B cell (primary cell): Measurements from ENCODE around the gene FAM3A. TPM values are rescaled to one million over a fixed set of nuclear protein-coding genes. Genes with fewer than 3 reads are reported as not detected.

ENCODE experiments used
- ATAC-seq: fragments of 200-7000 bp; cut with Tn5 transposase; one replicate; pipeline ENCODE4 v1.10.0; 2021; ENCODE audit warnings: low read depth, mild to moderate bottlenecking, moderate number of reproducible peaks, moderate library complexity
- CTCF ChIA-PET: fragments of 350-600 bp; sonication (Branson Sonifier 250); formaldehyde crosslinking; loops from one replicate; lab custom pipeline; 2021; ENCODE audit warnings: antibody characterized with exemption, inconsistent platforms; lab: Charles Lee
- POLR2A ChIA-PET: fragments of 350-600 bp; sonication (Branson Sonifier 250); formaldehyde crosslinking; loops from one replicate; lab custom pipeline; 2021; ENCODE audit warnings: antibody characterized with exemption; lab: Charles Lee
- DNase-seq: peaks from one replicate; pipeline ENCODE4 v3.0.0; 2013
- H2AFZ ChIP-seq: 2 replicates; pipeline ENCODE4 v1.6.1; 2012; ENCODE audit warnings: mild to moderate bottlenecking, low read depth, low read length; ENCODE audit not compliant: insufficient read depth, poor library complexity, severe bottlenecking
- H3K27ac ChIP-seq, 2 donors: 1 replicate in 1 of 2; 2 replicates in 1 of 2; pipeline ENCODE4 v1.5.1; 2012 to 2013; ENCODE audit warnings: low read length in 2 of 2, mild to moderate bottlenecking in 2 of 2, moderate library complexity in 1 of 2
- H3K27me3 ChIP-seq, 4 experiments: fragments of 200-600 bp in 1 of 4; sonication (generic) in 1 of 4; replicated peaks in 1 of 4; 1 replicate in 2 of 4; 2 replicates in 2 of 4; pipeline versions ENCODE4 v1.6.1 to v1.7.0; 2013 to 2016; ENCODE audit warnings: low read length in 3 of 4, mild to moderate bottlenecking in 2 of 4, mixed read lengths in 1 of 4, moderate library complexity in 1 of 4; ENCODE audit not compliant: insufficient read depth in 4 of 4, control insufficient read depth in 3 of 4; ENCODE audit errors: control extremely low read depth in 1 of 4
- H3K36me3 ChIP-seq, 2 experiments: replicated peaks in 1 of 2; 1 replicate in 1 of 2; 2 replicates in 1 of 2; pipeline versions ENCODE4 v1.6.1 to v1.7.1; 2013; ENCODE audit warnings: low read length in 1 of 2; ENCODE audit not compliant: insufficient read depth in 2 of 2, control insufficient read depth in 1 of 2; ENCODE audit errors: control extremely low read depth in 1 of 2, extremely low read depth in 1 of 2
- H3K4me1 ChIP-seq, 2 donors: fragments of 200-600 bp in 1 of 2; sonication (generic) in 1 of 2; 1 replicate in 1 of 2; 2 replicates in 1 of 2; pipeline versions ENCODE4 v1.5.1 to v1.6.1; 2013 to 2017; ENCODE audit warnings: low read length in 2 of 2; ENCODE audit not compliant: control insufficient read depth in 2 of 2, insufficient read depth in 2 of 2
- H3K4me2 ChIP-seq: replicated peaks from 2 replicates; pipeline ENCODE3; 2012; ENCODE audit warnings: mild to moderate bottlenecking, low read depth, low read length; ENCODE audit not compliant: poor library complexity, severe bottlenecking
- H3K4me3 ChIP-seq, 5 experiments: fragments of 200-600 bp in 1 of 5; sonication (generic) in 1 of 5; 1 replicate in 3 of 5; 2 replicates in 2 of 5; pipeline versions ENCODE4 v1.5.1 to v1.7.0; 2011 to 2016; ENCODE audit warnings: low read length in 4 of 5, mild to moderate bottlenecking in 4 of 5, low read depth in 2 of 5, control low read depth in 1 of 5, moderate library complexity in 1 of 5; ENCODE audit not compliant: insufficient read depth in 1 of 5; ENCODE audit errors: control extremely low read depth in 1 of 5, extremely low read depth in 1 of 5
- H3K79me2 ChIP-seq: fragments of 200-600 bp; sonication (generic); one replicate; pipeline ENCODE4 v1.6.0; 2016; ENCODE audit warnings: low read length; ENCODE audit not compliant: control insufficient read depth, insufficient read depth
- H3K9ac ChIP-seq: fragments of 200-600 bp; sonication (generic); 2 replicates; pipeline ENCODE4 v1.6.1; 2017; ENCODE audit warnings: mild to moderate bottlenecking, low read length, moderate library complexity
- H3K9me3 ChIP-seq, 3 donors: one replicate each; pipeline versions ENCODE4 v1.6.1 to v1.7.1; 2013; ENCODE audit warnings: low read length in 2 of 3; ENCODE audit not compliant: control insufficient read depth in 2 of 3, insufficient read depth in 1 of 3; ENCODE audit errors: control extremely low read depth in 1 of 3
- H4K20me1 ChIP-seq: 2 replicates; pipeline ENCODE4 v1.6.0; 2012; ENCODE audit warnings: mild to moderate bottlenecking, low read length; ENCODE audit not compliant: insufficient read depth, control insufficient read depth, poor library complexity, severe bottlenecking
- H3K27ac Mint-ChIP-seq: one replicate; pipeline ENCODE4 v1.8.0; 2021; ENCODE audit warnings: mixed read lengths
- H3K27me3 Mint-ChIP-seq: one replicate; pipeline ENCODE4 v1.8.0; 2021; ENCODE audit warnings: mixed read lengths
- H3K4me1 Mint-ChIP-seq: one replicate; pipeline ENCODE4 v1.8.0; 2021; ENCODE audit warnings: mixed read lengths
- H3K4me3 Mint-ChIP-seq: one replicate; pipeline ENCODE4 v1.8.0; 2021; ENCODE audit warnings: mixed read lengths
- H3K9me3 Mint-ChIP-seq: one replicate; pipeline ENCODE4 v1.8.0; 2022; ENCODE audit warnings: mixed read lengths; ENCODE audit not compliant: insufficient read depth
- EZH2 ChIP-seq: IDR thresholded peaks from 2 replicates; pipeline ENCODE4 v1.6.1; 2012; ENCODE audit warnings: borderline replicate concordance, low read depth, mild to moderate bottlenecking, moderate library complexity, low read length; ENCODE audit not compliant: insufficient read depth, poor library complexity, severe bottlenecking
- WGBS: methylation state at CpG from one replicate; pipeline ENCODE4 v1.1.5; 2013; ENCODE audit warnings: missing lambda C conversion rate; ENCODE audit not compliant: insufficient coverage; 5-methylcytosine and 5-hydroxymethylcytosine counted together
- intact Hi-C: fragments of 100-400 bp; cut with micrococcal nuclease; formaldehyde crosslinking; loops from one replicate; pipeline ENCODE4 v1.10.0; 2022
- polyA plus RNA-seq: library from polyadenylated mRNA; depleted of rRNA; stranded (reverse); fragments of >200 nt; gene quantifications from 2 replicates; pipeline ENCODE4 v1.2.3, GENCODE V29; 2012
- total RNA-seq, 2 donors: library from RNA; stranded (reverse); fragments of 120-200 nt in 1 of 2; gene quantifications; 1 replicate in 1 of 2; 2 replicates in 1 of 2; pipeline versions ENCODE4 v1.2.3 to v1.2.4, GENCODE V29; 2013 to 2022
- TF ChIP-seq, protein P1 (sequence below): fragments of 200-600 bp; IDR thresholded peaks from one replicate; pipeline ENCODE4 v1.8.0; 2022; ENCODE audit warnings: antibody characterized with exemption, mild to moderate bottlenecking

Gene FAM3A
- total and polyA plus RNA-seq, 2 donors (not counting 1 experiment from before 2014, with no cell fraction given) = 39.6 to 59.4 TPM

DNA sequence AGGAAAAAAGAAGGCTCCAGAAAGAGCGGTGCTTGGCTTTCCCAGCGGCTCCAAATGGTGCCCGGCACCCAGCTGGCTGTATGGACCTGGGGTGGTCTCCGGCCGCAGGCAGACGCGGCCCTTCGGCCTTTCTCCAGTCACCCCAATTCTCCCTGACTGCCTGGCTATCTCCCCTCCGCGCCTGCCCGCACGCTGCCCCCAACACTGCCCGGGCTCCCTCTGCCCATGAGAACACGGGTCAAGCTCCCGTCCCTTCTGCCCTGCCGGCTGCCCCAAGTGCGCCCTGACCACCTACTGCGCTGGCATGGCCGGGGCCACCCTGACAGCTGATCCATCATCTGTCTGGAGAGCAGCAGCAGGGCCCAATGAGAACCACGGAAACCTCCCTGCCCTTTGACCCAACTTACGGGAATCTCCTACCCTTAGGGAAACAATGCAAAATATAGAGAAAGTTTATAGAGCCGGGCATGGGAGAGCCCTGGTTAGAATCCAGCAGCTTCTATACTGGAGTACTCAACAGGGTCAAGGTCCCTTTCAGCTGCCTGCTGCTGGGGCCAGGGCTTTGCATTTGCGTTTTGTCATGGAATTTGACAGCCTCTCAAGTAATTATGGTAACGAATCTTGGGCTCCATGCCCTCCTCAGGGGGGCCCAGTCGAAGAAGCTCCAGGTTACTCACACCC, 1.2 kb upstream of the FAM3A start:
- Mint-ChIP-seq H3K27me3 (no peaks in the 10 kb centered on the region), H3K4me1 (peaks cover 17% of the 10 kb centered on the region), H3K4me3 (no peak overlapping the region), H3K9me3 (no peaks in the 10 kb centered on the region), H3K27ac (peak overlapping the region; percentile 15)
- Histone ChIP-seq H3K27me3 (no peaks in the 10 kb centered on the region), H3K27ac (no peak overlapping the region), H3K9ac (no peak overlapping the region), H4K20me1 (no peaks in the 10 kb centered on the region), H3K4me2 (peak overlapping the region; percentile 80), H3K4me1 (peaks cover 4 to 16% of the 10 kb centered on the region in 2 donors), H3K36me3 (no peaks in the 10 kb centered on the region), H2AFZ (no peak overlapping the region), H3K9me3 (no peaks in the 10 kb centered on the region), H3K4me3 (peak overlapping the region in 1 of 5 experiments; percentile 61), H3K79me2 (peaks cover 6% of the 10 kb centered on the region)
- CTCF ChIA-PET = interaction anchor here (0.8 to 1.5 kb wide), 5 partner anchors 10 to 417 kb away, joined by 3 to 9 read pairs (median 5); partner anchors contain the start of genes RPL10 and SLC10A3
- TF ChIP-seq EZH2 = no peak
- TF ChIP-seq, protein P1, sequence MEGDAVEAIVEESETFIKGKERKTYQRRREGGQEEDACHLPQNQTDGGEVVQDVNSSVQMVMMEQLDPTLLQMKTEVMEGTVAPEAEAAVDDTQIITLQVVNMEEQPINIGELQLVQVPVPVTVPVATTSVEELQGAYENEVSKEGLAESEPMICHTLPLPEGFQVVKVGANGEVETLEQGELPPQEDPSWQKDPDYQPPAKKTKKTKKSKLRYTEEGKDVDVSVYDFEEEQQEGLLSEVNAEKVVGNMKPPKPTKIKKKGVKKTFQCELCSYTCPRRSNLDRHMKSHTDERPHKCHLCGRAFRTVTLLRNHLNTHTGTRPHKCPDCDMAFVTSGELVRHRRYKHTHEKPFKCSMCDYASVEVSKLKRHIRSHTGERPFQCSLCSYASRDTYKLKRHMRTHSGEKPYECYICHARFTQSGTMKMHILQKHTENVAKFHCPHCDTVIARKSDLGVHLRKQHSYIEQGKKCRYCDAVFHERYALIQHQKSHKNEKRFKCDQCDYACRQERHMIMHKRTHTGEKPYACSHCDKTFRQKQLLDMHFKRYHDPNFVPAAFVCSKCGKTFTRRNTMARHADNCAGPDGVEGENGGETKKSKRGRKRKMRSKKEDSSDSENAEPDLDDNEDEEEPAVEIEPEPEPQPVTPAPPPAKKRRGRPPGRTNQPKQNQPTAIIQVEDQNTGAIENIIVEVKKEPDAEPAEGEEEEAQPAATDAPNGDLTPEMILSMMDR = no peak
- ATAC-seq (no peak), DNase-seq (no peak)
- 95% methylated on average over 14 of the region's 25 CpGs for WGBS
- intact Hi-C loops = loop anchor here (5.0 kb wide), 3 partner anchors 60 to 145 kb away; partner anchors contain the start of genes FLNA, PLXNA3 and RPL10
- POLR2A ChIA-PET = interaction anchor here (0.8 to 2.5 kb wide), 5 partner anchors 10 to 119 kb away, joined by 3 to 13 read pairs (median 7); partner anchors contain the start of genes RPL10, SLC10A3 and UBL4A
